ENCODE data around the gene RAB3C.

Gene RAB3C

DNA sequence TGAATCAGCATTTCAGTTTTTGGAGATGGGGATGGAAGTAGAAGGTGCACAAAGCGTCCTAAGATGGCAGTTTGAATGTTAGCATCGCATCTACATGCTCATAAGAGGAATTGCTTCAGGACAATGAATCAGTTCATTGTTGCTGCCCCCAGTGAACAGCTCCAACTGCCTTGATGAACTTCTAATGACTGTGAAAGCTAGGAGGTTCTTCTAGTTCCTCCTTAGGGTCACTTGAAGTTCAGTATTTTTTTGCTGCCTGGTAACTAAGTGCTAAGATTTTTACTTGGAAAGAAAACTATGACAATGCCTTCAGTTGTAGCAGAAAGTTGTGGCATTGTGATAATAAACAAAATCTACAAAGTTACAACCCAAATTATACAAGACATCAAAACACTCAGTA, 271.6 kb downstream of the RAB3C start (continued):
- TF ChIP-seq ZFP30 (CRISPR knock-in tag; IDR thresholded peaks at IDR 0.05), result no peak
- TF ChIP-seq ZNF565 (CRISPR knock-in tag; conservative IDR thresholded peaks at IDR 0.05; ENCODE audit: low read depth), result no peak
- no peak for TF ChIP-seq ZNF70 (CRISPR knock-in tag; IDR thresholded peaks at IDR 0.05)
- TF ChIP-seq, protein P1, sequence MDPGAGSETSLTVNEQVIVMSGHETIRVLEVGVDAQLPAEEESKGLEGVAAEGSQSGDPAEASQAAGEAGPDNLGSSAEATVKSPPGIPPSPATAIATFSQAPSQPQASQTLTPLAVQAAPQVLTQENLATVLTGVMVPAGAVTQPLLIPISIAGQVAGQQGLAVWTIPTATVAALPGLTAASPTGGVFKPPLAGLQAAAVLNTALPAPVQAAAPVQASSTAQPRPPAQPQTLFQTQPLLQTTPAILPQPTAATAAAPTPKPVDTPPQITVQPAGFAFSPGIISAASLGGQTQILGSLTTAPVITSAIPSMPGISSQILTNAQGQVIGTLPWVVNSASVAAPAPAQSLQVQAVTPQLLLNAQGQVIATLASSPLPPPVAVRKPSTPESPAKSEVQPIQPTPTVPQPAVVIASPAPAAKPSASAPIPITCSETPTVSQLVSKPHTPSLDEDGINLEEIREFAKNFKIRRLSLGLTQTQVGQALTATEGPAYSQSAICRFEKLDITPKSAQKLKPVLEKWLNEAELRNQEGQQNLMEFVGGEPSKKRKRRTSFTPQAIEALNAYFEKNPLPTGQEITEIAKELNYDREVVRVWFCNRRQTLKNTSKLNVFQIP (CRISPR knock-in tag; IDR thresholded peaks at IDR 0.05; ENCODE audit: borderline replicate concordance, low read depth), result no peak
- no peak for TF ChIP-seq ARNTL (CRISPR knock-in tag; IDR thresholded peaks at IDR 0.05; ENCODE audit: borderline replicate concordance, low read depth)

GRCh38 chr5:58855851-58856739, 273.2 kb downstream of the RAB3C start:
- no peak for TF ChIP-seq ZC3H10 (CRISPR knock-in tag; IDR thresholded peaks at IDR 0.05)
- TF ChIP-seq SNAI2 (CRISPR knock-in tag; IDR thresholded peaks at IDR 0.05), result no peak
- TF ChIP-seq, protein P2, sequence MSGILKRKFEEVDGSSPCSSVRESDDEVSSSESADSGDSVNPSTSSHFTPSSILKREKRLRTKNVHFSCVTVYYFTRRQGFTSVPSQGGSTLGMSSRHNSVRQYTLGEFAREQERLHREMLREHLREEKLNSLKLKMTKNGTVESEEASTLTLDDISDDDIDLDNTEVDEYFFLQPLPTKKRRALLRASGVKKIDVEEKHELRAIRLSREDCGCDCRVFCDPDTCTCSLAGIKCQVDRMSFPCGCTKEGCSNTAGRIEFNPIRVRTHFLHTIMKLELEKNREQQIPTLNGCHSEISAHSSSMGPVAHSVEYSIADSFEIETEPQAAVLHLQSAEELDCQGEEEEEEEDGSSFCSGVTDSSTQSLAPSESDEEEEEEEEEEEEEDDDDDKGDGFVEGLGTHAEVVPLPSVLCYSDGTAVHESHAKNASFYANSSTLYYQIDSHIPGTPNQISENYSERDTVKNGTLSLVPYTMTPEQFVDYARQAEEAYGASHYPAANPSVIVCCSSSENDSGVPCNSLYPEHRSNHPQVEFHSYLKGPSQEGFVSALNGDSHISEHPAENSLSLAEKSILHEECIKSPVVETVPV (CRISPR knock-in tag; IDR thresholded peaks at IDR 0.05), result no peak
- no peak for TF ChIP-seq ZFP3 (CRISPR knock-in tag; IDR thresholded peaks at IDR 0.05)
- no peak for ATAC-seq

DNA sequence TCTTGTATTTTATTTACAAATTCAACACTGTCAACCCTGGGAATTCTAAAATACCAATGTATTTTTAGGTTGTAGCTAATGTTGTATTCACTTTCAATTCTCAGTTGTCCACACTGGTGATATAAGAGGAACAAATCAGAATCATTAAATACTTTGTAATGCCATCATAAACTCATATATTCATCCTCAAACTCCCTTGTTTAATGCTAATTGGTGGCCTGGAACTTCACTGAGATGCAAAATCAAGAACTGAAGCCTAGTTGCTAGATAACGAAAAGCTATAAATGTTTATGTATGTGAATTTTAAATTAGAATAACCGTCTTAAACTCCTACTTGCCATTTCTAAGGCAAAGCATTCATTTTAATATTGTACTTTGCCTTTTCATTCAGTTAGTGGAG, 274.7 kb downstream of the RAB3C start:
- ATAC-seq, result no peak
- TF ChIP-seq TCF4 (CRISPR knock-in tag; IDR thresholded peaks at IDR 0.05; ENCODE audit: borderline replicate concordance), result no peak
- TF ChIP-seq, protein P3, sequence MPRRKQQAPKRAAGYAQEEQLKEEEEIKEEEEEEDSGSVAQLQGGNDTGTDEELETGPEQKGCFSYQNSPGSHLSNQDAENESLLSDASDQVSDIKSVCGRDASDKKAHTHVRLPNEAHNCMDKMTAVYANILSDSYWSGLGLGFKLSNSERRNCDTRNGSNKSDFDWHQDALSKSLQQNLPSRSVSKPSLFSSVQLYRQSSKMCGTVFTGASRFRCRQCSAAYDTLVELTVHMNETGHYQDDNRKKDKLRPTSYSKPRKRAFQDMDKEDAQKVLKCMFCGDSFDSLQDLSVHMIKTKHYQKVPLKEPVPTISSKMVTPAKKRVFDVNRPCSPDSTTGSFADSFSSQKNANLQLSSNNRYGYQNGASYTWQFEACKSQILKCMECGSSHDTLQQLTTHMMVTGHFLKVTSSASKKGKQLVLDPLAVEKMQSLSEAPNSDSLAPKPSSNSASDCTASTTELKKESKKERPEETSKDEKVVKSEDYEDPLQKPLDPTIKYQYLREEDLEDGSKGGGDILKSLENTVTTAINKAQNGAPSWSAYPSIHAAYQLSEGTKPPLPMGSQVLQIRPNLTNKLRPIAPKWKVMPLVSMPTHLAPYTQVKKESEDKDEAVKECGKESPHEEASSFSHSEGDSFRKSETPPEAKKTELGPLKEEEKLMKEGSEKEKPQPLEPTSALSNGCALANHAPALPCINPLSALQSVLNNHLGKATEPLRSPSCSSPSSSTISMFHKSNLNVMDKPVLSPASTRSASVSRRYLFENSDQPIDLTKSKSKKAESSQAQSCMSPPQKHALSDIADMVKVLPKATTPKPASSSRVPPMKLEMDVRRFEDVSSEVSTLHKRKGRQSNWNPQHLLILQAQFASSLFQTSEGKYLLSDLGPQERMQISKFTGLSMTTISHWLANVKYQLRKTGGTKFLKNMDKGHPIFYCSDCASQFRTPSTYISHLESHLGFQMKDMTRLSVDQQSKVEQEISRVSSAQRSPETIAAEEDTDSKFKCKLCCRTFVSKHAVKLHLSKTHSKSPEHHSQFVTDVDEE (CRISPR knock-in tag; IDR thresholded peaks at IDR 0.05), result no peak
- no peak for TF ChIP-seq ISL1 (CRISPR knock-in tag; IDR thresholded peaks at IDR 0.05)
- TF ChIP-seq BACH2 (CRISPR knock-in tag; IDR thresholded peaks at IDR 0.05; ENCODE audit: borderline replicate concordance), result no peak
- TF ChIP-seq RARB (CRISPR knock-in tag; IDR thresholded peaks at IDR 0.05), result no peak
- TF ChIP-seq ZC3H10 (CRISPR knock-in tag; IDR thresholded peaks at IDR 0.05), result no peak
- TF ChIP-seq OSR1 (CRISPR knock-in tag; IDR thresholded peaks at IDR 0.05), result no peak
- no peak for TF ChIP-seq GLIS3 (CRISPR knock-in tag; IDR thresholded peaks at IDR 0.05)
- no peak for TF ChIP-seq SNAI2 (CRISPR knock-in tag; IDR thresholded peaks at IDR 0.05)
- TF ChIP-seq, protein P2 (CRISPR knock-in tag; IDR thresholded peaks at IDR 0.05), result no peak

- TF ChIP-seq ZFP30 (CRISPR knock-in tag; IDR thresholded peaks at IDR 0.05) (no peak), ZNF70 (CRISPR knock-in tag; IDR thresholded peaks at IDR 0.05) (no peak), CSDC2 (CRISPR knock-in tag; IDR thresholded peaks at IDR 0.05) (no peak), RARB (CRISPR knock-in tag; IDR thresholded peaks at IDR 0.05) (no peak), BACH2 (CRISPR knock-in tag; IDR thresholded peaks at IDR 0.05; ENCODE audit: borderline replicate concordance) (no peak), ESRRG (CRISPR knock-in tag; IDR thresholded peaks at IDR 0.05) (no peak), ARNTL (CRISPR knock-in tag; IDR thresholded peaks at IDR 0.05; ENCODE audit: borderline replicate concordance, low read depth) (no peak), ZNF8 (CRISPR knock-in tag; IDR thresholded peaks at IDR 0.05) (no peak), TOX (CRISPR knock-in tag; IDR thresholded peaks at IDR 0.05; ENCODE audit: borderline replicate concordance) (no peak), GLIS3 (CRISPR knock-in tag; IDR thresholded peaks at IDR 0.05) (no peak), ZFP3 (CRISPR knock-in tag; IDR thresholded peaks at IDR 0.05) (no peak)
- no peak for ATAC-seq
Measured at GRCh38 chr5:58860680-58861079, 277.8 kb downstream of the RAB3C start.

Measured in SK-N-SH treated with all-trans-retinoic acid at 6 μM for 48 hours (cell line).